Activated CD4-positive, alpha-beta T cell treated with anti-CD3 and anti-CD28 coated beads for 36 hours (primary cell): ENCODE results near the gene RGS17. TPM values are rescaled to one million over a fixed set of nuclear protein-coding genes. Genes with fewer than 3 reads are reported as not detected.
A peak's percentile ranks its signal among the peaks of the same experiment; 100 is the strongest.

Experiments used
- ATAC-seq: fragments of 200-7000 bp; cut with Tn5 transposase; one replicate; pipeline ENCODE4 v1.10.0; 2021; ENCODE audit warnings: mild to moderate bottlenecking, moderate library complexity
- CTCF ChIA-PET: fragments of 350-600 bp; sonication (Branson Sonifier 250); formaldehyde crosslinking; loops from one replicate; lab custom pipeline; 2021; ENCODE audit warnings: antibody characterized with exemption; lab: Charles Lee
- POLR2A ChIA-PET: fragments of 350-600 bp; sonication (Branson Sonifier 250); formaldehyde crosslinking; loops from one replicate; lab custom pipeline; 2021; ENCODE audit warnings: antibody characterized with exemption, inconsistent platforms; lab: Charles Lee
- DNase-seq: peaks from one replicate; pipeline ENCODE4 v3.0.0-alpha.2; 2020
- H3K27ac Mint-ChIP-seq: one replicate; pipeline ENCODE4 v1.8.0; 2021; ENCODE audit warnings: mixed read lengths
- H3K27me3 Mint-ChIP-seq: one replicate; pipeline ENCODE4 v1.8.0; 2021; ENCODE audit warnings: mixed read lengths
- H3K36me3 Mint-ChIP-seq: one replicate; pipeline ENCODE4 v1.8.0; 2021; ENCODE audit warnings: low read depth, mixed read lengths
- H3K4me1 Mint-ChIP-seq: one replicate; pipeline ENCODE4 v1.8.0; 2021; ENCODE audit warnings: mixed read lengths
- H3K4me3 Mint-ChIP-seq: one replicate; pipeline ENCODE4 v1.8.0; 2021; ENCODE audit warnings: mild to moderate bottlenecking, moderate library complexity, mixed read lengths
- H3K9me3 Mint-ChIP-seq: one replicate; pipeline ENCODE4 v1.8.0; 2021; ENCODE audit warnings: low read depth, mixed read lengths
- intact Hi-C, 2 experiments: fragments of 100-400 bp; cut with DNase I in 1 of 2; cut with micrococcal nuclease in 1 of 2; formaldehyde crosslinking; loops; one replicate each; pipeline versions ENCODE4 v1.14.2 to v1.15.1; 2022 to 2024; cut with DNase I, micrococcal nuclease
- total RNA-seq, 2 experiments: library from RNA; stranded (reverse); gene quantifications; one replicate each; pipeline ENCODE4 v1.2.3, GENCODE V29; 2021

The RGS17 gene
- total RNA-seq, 2 experiments from 2014 or later, result not detected

DNA sequence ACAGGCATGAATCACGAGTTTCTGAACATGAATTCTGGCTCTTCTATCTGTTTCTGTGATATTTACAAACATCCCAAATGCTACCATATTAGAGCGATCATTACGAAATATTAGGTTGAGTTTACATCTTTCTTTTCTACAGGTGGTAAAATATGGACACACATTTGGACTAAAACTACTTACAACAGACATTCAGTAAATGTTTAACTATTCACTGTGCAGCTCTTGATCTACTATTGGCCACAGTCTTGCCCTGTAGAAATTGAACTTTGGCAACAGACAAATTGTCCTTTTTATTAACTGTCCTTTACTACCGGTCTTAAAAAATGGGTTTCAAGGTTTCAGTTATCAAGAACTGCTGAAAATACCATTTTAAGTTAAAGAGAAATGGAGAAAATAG lies 102.1 kb downstream of the RGS17 start:
- DNase-seq, result no peak
- H3K36me3 Mint-ChIP-seq, result no peaks in the 10 kb centered on the region
- no peak for ATAC-seq
- H3K27ac Mint-ChIP-seq, result no peak overlapping the region
- peaks cover 25% of the 10 kb centered on the region for H3K27me3 Mint-ChIP-seq
- no peaks in the 10 kb centered on the region for H3K4me1 Mint-ChIP-seq
- H3K9me3 Mint-ChIP-seq, result no peaks in the 10 kb centered on the region
- CTCF ChIA-PET, result interaction anchor here (1.0 kb wide), 1 partner anchor 1288 kb away, joined by 4 read pairs; no protein-coding TSS in a partner anchor
- H3K4me3 Mint-ChIP-seq, result no peak overlapping the region
- intact Hi-C loops, result loop anchor here in 1 of 2 experiments (10.0 kb wide), 1 partner anchor 544 kb away; no protein-coding TSS in a partner anchor
- POLR2A ChIA-PET, result no interaction called here

DNA sequence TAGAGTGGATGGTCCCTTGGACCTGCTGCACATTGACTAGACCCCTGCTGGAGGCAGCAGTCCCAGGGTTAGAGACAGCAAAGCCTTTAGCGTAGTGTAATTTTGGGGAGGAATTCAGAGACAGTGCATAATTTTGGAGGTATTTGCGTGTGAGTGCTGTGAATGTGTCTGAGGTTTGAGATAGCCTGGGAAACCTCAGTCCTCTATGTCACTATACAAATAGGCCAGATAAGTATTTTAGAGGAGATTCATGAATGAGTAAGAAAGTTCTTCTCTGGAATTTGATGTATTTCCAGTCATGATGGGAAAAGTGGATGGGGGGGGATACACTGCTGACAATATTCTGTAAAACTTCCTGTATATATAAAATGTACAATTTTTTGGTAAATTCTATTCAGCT lies 102.8 kb downstream of the RGS17 start:
- Mint-ChIP-seq H3K36me3 (no peaks in the 10 kb centered on the region), H3K27ac (no peak overlapping the region), H3K4me3 (no peak overlapping the region), H3K4me1 (no peaks in the 10 kb centered on the region), H3K9me3 (no peaks in the 10 kb centered on the region), H3K27me3 (peaks cover 25% of the 10 kb centered on the region)
- intact Hi-C loops, result loop anchor here in 1 of 2 experiments (10.0 kb wide), 1 partner anchor 543 kb away; no protein-coding TSS in a partner anchor
- DNase-seq (no peak), ATAC-seq (no peak)
- ChIA-PET POLR2A (no interaction called here), CTCF (interaction anchor here (0.6 to 1.0 kb wide), 2 partner anchors 174 to 1289 kb away, joined by 3 to 4 read pairs; no protein-coding TSS in a partner anchor)

DNA sequence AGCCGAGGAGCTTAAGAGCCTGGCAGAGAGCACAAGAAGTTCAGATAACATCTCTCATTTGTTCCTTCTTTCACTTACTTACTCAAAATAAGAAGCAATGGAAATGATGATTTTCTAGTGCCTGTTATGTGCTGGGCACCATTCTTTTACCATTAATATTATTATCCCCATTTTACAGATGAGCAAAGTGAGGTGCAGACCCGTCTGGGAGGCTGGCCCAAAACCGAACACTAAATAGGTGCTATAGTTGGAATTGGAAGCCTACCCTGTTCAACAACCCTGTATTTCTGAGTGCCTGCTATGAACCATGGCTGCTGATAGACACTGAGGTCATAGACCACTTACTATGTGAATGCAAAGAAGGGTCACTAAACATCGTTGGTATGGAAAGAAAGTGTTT lies 103.6 kb downstream of the RGS17 start:
- ATAC-seq, result no peak
- H3K4me1 Mint-ChIP-seq, result no peaks in the 10 kb centered on the region
- peaks cover 25% of the 10 kb centered on the region for H3K27me3 Mint-ChIP-seq
- no peaks in the 10 kb centered on the region for H3K36me3 Mint-ChIP-seq
- no peak overlapping the region for H3K4me3 Mint-ChIP-seq
- H3K27ac Mint-ChIP-seq, result no peak overlapping the region
- CTCF ChIA-PET, result interaction anchor here (1.5 kb wide), 1 partner anchor 80 kb away, joined by 4 read pairs; no protein-coding TSS in a partner anchor
- intact Hi-C loops, result loop anchor here in 1 of 2 experiments (10.0 kb wide), 1 partner anchor 543 kb away; no protein-coding TSS in a partner anchor
- DNase-seq, result no peak
- no peaks in the 10 kb centered on the region for H3K9me3 Mint-ChIP-seq
- POLR2A ChIA-PET, result no interaction called here

DNA sequence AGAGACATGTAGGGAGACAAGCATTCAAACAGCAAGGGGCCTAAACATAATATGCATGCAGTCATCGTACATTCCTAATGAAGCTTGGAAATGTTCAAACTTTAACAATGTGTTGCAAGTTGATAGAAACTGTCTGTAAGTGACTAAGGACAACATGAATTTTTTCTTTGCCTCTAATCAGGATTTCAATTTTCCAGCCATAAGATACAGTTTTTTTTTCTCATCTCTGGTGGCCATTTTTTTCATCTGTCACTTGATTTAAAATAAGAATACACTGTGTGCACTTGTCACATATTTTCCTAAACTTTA lies 106.4 kb downstream of the RGS17 start:
- H3K4me1 Mint-ChIP-seq, result no peaks in the 10 kb centered on the region
- ChIA-PET CTCF (interaction anchor here (0.8 to 2.7 kb wide), 8 partner anchors 19 to 292 kb away, joined by 3 to 13 read pairs (median 4); no protein-coding TSS in a partner anchor), POLR2A (no interaction called here)
- H3K36me3 Mint-ChIP-seq, result no peaks in the 10 kb centered on the region
- no peak overlapping the region for H3K27ac Mint-ChIP-seq
- H3K27me3 Mint-ChIP-seq, result peaks cover 16% of the 10 kb centered on the region
- intact Hi-C loops, result loop anchor here (1.0 to 10.0 kb wide), 6 partner anchors 41 to 540 kb away; partner anchors contain the start of gene FBXO5 (in 1 of the 2)
- H3K9me3 Mint-ChIP-seq, result no peaks in the 10 kb centered on the region
- DNase-seq, result no peak
- ATAC-seq, result no peak
- no peak overlapping the region for H3K4me3 Mint-ChIP-seq

DNA sequence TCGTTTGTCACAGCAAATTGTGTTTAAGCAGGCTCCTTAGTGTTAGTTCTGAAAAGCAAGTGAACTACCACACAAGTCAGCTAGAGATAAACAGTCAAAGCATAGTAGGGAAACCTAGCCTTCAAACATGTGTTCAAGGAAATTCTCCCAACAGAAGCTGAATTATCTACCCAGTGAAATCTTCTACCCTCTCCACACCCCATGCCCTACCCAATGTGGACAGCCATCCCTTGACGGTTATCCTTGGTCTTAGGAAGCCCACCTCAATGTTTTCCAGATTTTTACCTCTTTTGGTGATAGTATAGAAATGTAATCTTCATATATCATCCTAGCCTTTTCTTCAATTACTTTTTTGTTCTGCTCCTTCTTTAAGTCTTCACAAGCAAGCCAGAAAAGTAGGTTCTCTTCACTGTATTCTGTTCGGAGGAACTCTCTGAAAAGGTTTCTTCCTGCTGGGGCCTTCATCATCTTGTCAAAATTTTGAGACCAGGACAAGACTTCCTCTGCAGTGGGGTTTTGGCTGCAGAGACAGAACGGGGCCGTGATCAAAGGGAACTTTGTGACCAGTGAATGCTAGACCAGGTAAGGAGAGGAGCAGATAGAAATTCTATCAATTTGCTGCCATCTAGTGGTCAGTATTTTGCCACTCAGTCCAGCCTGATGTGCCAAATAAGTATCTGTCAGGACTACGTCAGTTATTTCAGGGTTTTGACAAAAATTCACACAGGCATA lies 106.9 kb downstream of the RGS17 start:
- Mint-ChIP-seq H3K4me1 (no peaks in the 10 kb centered on the region), H3K36me3 (no peaks in the 10 kb centered on the region), H3K9me3 (no peaks in the 10 kb centered on the region), H3K27ac (no peak overlapping the region), H3K4me3 (no peak overlapping the region), H3K27me3 (peaks cover 19% of the 10 kb centered on the region)
- ATAC-seq, result peak; percentile 93
- DNase-seq, result peak; percentile 53
- ChIA-PET CTCF (interaction anchor here (0.9 to 2.7 kb wide), 4 partner anchors 71 to 288 kb away, joined by 3 to 13 read pairs (median 4); no protein-coding TSS in a partner anchor), POLR2A (no interaction called here)
- intact Hi-C loops, result loop anchor here (1.0 to 10.0 kb wide), 6 partner anchors 41 to 539 kb away; partner anchors contain the start of gene FBXO5 (in 1 of the 2)

DNA sequence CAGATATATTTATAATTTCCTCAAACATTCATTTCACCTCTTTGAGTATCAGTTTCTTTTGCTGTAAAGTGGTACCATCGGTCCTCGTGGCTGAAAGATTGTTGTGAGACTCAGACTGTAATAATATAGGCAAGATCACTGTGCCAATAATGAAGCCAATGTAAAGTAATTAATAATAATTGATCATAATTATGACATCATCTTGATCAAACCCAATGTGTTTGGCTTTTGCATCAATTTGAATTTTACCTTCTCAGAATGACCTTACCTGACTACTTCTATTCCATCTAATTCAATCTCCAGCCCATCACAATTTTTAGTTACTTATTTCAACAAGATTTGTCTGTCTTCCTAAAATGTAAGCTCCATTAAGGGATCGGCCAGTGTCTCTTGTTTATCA lies 112.7 kb downstream of the RGS17 start:
- ChIA-PET POLR2A (no interaction called here), CTCF (no interaction called here)

DNA sequence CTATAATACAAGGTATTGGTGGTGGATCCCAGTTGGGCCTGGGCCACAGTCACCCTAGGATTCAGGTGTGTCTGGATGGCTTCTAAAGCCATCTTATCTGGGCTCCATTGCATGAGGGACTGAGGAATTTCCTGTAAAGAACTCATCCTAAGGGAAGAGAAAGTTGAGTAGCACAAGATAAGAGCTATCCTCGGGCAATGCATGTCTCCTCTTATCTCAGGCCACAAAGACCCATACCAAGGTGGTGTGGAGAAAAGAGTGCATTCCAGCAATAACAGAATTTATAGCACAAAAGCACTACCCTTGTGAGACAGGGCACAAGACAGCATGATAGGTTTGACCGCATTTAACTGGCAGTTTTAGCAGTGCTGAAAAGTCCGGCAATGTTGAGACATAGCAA lies 114.2 kb downstream of the RGS17 start:
- no peak for ATAC-seq
- intact Hi-C loops, result no loop called here
- Mint-ChIP-seq H3K27me3 (peaks cover 12% of the 10 kb centered on the region), H3K27ac (no peak overlapping the region), H3K4me3 (no peak overlapping the region), H3K36me3 (no peaks in the 10 kb centered on the region), H3K4me1 (no peaks in the 10 kb centered on the region), H3K9me3 (no peaks in the 10 kb centered on the region)
- CTCF ChIA-PET, result no interaction called here
- POLR2A ChIA-PET, result no interaction called here
- DNase-seq, result no peak

More for the DNA sequence above, 112.7 kb downstream of the RGS17 start:
- Mint-ChIP-seq H3K4me1 (no peaks in the 10 kb centered on the region), H3K4me3 (no peak overlapping the region), H3K36me3 (no peaks in the 10 kb centered on the region), H3K9me3 (no peaks in the 10 kb centered on the region), H3K27ac (no peak overlapping the region), H3K27me3 (peaks cover 11% of the 10 kb centered on the region)
- DNase-seq (no peak), ATAC-seq (no peak)
- intact Hi-C loops, result no loop called here

DNA sequence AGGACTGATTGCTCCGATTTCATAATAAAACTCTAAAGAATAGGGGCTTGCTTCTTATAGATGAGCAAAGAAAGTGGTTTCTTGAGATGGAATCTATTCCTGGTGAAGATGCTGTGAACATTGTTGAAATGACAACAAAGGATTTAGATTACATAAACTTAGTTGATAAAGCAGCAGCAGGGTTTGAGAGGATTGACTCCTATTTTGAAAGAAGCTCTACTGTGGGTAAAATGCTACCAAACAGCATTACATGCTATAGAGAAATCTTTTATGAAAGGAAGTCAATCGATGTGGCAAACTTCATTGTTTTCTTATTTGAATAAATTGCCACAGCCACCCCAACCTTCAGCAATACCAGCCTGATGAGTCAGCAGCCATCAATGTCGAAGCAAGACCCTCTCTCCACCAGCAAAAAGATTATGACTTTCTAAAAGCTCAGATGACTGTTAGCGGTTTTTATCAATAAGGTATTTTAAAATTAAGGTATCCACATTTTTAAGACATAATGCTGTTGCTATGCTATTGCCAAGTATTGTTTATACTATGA lies 115.9 kb downstream of the RGS17 start:
- intact Hi-C loops, result no loop called here
- peaks cover 12% of the 10 kb centered on the region for H3K27me3 Mint-ChIP-seq

DNA sequence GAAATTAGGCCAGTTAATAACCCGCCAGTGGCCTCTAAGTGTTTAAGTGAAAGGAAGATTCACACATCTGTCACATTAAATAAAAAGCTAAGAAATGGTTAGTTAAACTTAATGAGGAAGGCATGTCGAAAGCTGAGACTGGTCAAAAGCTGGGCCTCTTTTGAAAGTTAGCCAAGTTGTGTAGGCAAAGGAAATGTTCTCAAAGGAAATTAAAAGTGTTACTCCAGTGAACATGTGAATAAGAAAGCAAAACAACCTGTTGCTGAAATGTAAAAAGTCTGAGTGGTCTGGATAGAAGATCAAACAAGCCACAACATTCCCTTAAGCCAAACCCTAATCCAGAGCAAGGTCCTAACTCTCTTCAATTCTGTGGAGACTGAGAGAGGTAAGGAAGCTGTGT lies 117.6 kb downstream of the RGS17 start:
- ChIA-PET CTCF (interaction anchor here (1.1 kb wide), 1 partner anchor 65 kb away, joined by 4 read pairs; no protein-coding TSS in a partner anchor), POLR2A (no interaction called here)
- Mint-ChIP-seq H3K4me3 (no peak overlapping the region), H3K9me3 (no peaks in the 10 kb centered on the region), H3K27ac (no peak overlapping the region), H3K36me3 (no peaks in the 10 kb centered on the region), H3K4me1 (no peaks in the 10 kb centered on the region), H3K27me3 (peaks cover 9% of the 10 kb centered on the region)
- intact Hi-C loops, result no loop called here
- ATAC-seq, result no peak
- DNase-seq, result no peak

More for the DNA sequence above, 115.9 kb downstream of the RGS17 start:
- Mint-ChIP-seq H3K4me1 (no peaks in the 10 kb centered on the region), H3K27ac (no peak overlapping the region), H3K36me3 (no peaks in the 10 kb centered on the region), H3K9me3 (no peaks in the 10 kb centered on the region), H3K4me3 (no peak overlapping the region)
- CTCF ChIA-PET, result no interaction called here
- DNase-seq (no peak), ATAC-seq (no peak)
- POLR2A ChIA-PET, result no interaction called here

DNA sequence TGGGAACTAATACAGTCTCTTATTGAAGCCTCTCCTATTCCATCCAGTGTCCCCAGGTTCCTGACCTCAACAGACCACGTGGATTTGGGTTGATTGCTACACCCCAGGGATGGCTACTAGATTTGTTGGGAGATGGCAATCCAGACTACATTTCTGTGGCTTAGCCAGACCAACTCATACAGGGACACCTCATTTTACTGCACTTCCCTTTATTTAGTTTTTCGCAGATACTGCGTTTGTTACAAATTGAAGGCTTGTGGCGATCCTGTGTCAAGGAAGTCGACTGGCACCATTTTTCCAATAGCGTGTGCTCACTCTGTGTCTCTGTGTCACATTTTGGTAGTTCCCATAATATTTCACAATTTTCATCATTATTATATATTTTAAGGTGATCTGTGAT lies 118.2 kb downstream of the RGS17 start:
- CTCF ChIA-PET, result interaction anchor here (1.1 kb wide), 1 partner anchor 65 kb away, joined by 4 read pairs; no protein-coding TSS in a partner anchor
- Mint-ChIP-seq H3K27ac (no peak overlapping the region), H3K27me3 (peaks cover 6% of the 10 kb centered on the region), H3K4me1 (no peaks in the 10 kb centered on the region), H3K4me3 (no peak overlapping the region), H3K36me3 (no peaks in the 10 kb centered on the region), H3K9me3 (no peaks in the 10 kb centered on the region)
- intact Hi-C loops, result no loop called here
- POLR2A ChIA-PET, result no interaction called here
- ATAC-seq, result no peak
- no peak for DNase-seq

DNA sequence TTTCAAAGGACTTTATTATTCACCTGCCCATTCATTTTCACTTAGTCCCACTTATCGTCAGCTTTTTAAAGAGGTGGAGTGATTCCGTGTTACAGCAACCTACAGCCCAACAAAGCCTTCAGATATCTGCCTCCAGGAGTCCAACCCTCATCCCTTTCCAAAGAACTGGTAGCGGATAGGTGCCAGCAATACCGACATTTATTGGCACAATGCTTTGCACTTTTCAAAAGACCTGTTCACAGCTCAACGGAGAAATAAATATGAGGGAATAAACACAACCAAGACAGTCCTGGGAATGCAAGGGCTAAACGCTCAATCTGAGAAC lies 127.8 kb downstream of the RGS17 start:
- intact Hi-C loops, result loop anchor here (2.0 to 5.0 kb wide), 4 partner anchors 21 to 1551 kb away; partner anchors contain the start of genes FBXO5 (in 1 of the 2) and RMND1 (in 1 of the 2)
- H3K9me3 Mint-ChIP-seq, result peaks cover 5% of the 10 kb centered on the region
- POLR2A ChIA-PET, result interaction anchor here (1.2 kb wide), 1 partner anchor 21 kb away, joined by 5 read pairs; the partner anchor contains the start of gene FBXO5
- no peak for DNase-seq
- H3K4me1 Mint-ChIP-seq, result peaks cover 36% of the 10 kb centered on the region
- H3K36me3 Mint-ChIP-seq, result peaks cover 30% of the 10 kb centered on the region
- no peaks in the 10 kb centered on the region for H3K27me3 Mint-ChIP-seq
- CTCF ChIA-PET, result interaction anchor here (1.0 kb wide), 1 partner anchor 23 kb away, joined by 3 read pairs; no protein-coding TSS in a partner anchor
- ATAC-seq, result peak; percentile 17
- H3K4me3 Mint-ChIP-seq, result peak overlapping the region; percentile 92
- H3K27ac Mint-ChIP-seq, result peak overlapping the region; percentile 99
